CD1c-positive myeloid dendritic cell (primary cell): ENCODE data around the gene DNPEP.
A peak's percentile ranks its signal among the peaks of the same experiment; 100 is the strongest.
"Not testable (repeated sequence)": the region's sequence is repeated elsewhere in the genome, so short reads cannot be mapped to it uniquely, and the experiment has no call there.

Experiments
- DNase-seq: peaks from one replicate; pipeline ENCODE4 v3.0.0-alpha.2; 2016; ENCODE audit errors: extremely low spot score

The DNPEP gene

GRCh38 chr2:219419331-219420197 lies 31.9 kb upstream of the DNPEP start:
- DNase-seq: no peak

GRCh38 chr2:219419012-219419324 lies 31.3 kb upstream of the DNPEP start:
- no peak for DNase-seq

DNA sequence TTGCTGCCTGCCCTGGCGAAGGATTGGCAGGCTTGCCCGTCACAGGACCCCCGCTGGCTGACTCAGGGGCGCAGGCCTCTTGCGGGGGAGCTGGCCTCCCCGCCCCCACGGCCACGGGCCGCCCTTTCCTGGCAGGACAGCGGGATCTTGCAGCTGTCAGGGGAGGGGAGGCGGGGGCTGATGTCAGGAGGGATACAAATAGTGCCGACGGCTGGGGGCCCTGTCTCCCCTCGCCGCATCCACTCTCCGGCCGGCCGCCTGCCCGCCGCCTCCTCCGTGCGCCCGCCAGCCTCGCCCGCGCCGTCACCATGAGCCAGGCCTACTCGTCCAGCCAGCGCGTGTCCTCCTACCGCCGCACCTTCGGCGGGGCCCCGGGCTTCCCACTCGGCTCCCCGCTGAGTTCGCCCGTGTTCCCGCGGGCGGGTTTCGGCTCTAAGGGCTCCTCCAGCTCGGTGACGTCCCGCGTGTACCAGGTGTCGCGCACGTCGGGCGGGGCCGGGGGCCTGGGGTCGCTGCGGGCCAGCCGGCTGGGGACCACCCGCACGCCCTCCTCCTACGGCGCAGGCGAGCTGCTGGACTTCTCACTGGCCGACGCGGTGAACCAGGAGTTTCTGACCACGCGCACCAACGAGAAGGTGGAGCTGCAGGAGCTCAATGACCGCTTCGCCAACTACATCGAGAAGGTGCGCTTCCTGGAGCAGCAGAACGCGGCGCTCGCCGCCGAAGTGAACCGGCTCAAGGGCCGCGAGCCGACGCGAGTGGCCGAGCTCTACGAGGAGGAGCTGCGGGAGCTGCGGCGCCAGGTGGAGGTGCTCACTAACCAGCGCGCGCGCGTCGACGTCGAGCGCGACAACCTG lies 30.7 kb upstream of the DNPEP start, which contains the start of gene DES:
Gene DES, plus strand, starts transcription at position 223 of the 857 bp plus-strand sequence. Its CDS starts 86 bp downstream, at position 309.
- DNase-seq: no peak

GRCh38 chr2:219417374-219417773 lies 29.7 kb upstream of the DNPEP start:
- no peak for DNase-seq

DNA sequence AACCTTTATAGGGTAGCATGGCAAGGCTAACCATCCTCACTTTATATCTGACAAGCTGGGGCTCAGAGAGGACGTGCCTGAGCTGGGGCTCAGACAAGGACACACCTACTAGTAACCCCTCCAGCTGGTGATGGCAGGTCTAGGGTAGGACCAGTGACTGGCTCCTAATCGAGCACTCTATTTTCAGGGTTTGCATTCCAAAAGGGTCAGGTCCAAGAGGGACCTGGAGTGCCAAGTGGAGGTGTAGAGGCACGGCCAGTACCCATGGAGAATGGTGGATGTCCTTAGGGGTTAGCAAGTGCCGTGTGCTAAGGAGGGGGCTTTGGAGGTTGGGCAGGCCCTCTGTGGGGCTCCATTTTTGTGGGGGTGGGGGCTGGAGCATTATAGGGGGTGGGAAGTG lies 29.2 kb upstream of the DNPEP start:
- no peak for DNase-seq

DNA sequence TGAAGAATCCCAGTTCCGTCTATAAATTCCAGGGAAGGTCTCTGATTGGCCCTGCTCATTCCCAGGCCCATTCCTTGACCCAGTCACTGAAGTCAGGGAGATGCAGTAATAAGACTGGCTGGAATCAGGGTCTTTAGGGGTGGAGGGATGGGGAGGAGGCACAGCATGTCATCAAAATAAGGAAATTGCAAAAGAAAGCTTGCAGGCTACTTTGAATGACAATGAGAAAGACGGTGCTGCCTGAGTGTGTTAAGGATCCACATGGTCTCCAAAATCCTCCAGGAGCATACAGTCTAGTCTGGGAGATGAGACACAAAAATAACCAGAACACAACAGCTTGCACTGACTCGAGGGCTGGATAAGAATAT lies 28.5 kb upstream of the DNPEP start:
- DNase-seq: no peak

- DNase-seq: no peak
These were observed 28.0 kb upstream of the DNPEP start for GRCh38 chr2:219415580-219416234.

DNA sequence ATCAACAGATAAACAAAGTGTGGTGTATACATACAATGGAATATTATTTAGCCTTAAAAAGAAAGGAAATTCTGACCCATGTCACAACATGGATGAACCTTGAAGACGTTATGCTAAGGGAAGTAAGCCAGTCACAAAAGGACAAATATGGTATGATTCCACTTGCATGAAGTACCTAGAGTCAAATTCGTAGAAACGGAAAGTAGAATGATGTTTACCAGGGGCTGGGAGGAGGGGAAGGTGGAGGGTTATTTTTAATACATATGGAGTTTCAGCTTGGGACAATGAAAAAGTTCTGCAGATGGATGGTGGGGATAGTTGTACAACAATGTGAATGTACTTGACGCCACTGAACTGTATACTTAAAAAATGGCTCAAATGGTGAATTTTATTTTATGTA lies 27.1 kb upstream of the DNPEP start:
- DNase-seq: no peak

DNA sequence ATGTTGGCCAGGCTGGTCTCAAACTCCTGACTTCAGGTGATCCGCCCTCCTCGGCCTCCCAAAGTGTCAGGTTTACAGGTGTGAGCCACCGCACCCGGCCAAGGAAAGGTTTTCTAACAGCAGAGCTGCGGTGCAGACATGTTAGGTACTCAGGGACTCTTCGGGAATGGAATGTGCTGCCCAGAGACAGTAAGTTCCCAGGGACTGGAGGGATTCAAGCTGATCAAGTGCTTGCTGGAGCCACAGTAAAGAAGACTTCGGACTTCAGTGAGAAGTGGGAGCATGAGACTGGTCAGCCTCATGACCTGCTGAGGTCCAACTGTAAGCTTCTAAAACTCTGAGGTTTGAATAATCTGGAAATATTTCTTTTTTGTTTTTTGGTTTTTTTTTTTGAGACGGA lies 22.7 kb upstream of the DNPEP start:
- no peak for DNase-seq

DNA sequence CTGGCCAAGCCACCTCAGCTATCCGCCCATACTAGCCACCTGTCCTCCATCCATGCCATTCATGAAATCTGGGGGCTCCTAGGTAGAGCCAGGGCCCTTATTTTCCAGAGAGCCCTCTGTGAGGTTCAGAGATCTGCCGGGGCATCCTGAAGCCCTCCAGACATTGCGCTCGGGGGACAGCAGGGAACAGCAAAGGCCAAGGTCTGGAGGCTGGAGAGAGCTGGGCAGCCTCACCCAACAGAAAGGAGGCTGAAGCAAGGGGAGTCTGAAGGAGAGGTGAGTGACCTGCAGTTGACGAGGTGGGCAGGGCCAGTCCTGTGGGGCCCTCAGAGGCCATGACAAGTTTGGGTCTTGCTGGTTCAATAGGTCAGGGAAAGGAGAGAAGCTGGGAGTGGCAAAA lies 21.9 kb upstream of the DNPEP start:
- no peak for DNase-seq

DNA sequence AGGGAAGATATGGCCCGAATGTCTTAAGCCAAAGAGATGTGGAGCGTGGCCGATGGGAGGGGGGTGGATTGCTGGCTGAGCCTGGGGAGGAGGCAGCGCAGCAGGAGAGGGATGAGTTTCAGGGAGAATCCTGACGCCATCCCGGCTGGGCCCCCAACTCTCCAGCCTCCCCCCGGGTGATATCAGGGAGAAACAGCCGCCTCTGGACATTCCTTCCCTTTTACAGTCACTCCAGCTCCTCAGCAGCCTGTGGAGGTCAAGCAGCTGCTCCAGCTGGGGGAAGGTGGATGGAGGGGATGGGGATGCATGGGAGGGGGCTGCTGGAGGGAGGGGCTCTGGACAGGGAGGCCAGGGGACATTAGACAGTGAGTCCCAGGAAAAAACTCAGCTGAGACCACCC lies 20.9 kb upstream of the DNPEP start:
- DNase-seq: no peak

- DNase-seq: no peak
These were observed 20.5 kb upstream of the DNPEP start for GRCh38 chr2:219408204-219408603.

DNA sequence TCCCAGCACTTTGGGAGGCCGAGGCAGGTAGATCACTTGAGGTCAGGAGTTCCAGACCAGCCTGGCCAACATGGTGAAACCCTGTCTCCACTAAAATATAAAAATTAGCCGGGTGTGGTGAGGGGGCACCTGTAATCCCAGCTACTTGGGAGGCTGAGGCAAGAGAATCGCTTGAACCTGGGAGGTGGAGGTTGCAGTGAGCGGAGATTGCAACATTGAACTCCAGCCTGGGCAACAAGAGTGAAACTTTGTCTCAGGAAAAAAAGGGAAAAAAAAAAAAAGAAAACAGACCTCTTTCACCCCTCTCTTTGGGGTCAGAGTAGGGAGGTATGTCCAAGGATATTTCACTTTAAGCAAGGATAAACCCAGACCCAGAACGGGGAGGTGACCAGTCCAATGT lies 19.6 kb upstream of the DNPEP start:
- DNase-seq: not testable (repeated sequence)

GRCh38 chr2:219406861-219407230 lies 19.1 kb upstream of the DNPEP start:
- DNase-seq: no peak

DNA sequence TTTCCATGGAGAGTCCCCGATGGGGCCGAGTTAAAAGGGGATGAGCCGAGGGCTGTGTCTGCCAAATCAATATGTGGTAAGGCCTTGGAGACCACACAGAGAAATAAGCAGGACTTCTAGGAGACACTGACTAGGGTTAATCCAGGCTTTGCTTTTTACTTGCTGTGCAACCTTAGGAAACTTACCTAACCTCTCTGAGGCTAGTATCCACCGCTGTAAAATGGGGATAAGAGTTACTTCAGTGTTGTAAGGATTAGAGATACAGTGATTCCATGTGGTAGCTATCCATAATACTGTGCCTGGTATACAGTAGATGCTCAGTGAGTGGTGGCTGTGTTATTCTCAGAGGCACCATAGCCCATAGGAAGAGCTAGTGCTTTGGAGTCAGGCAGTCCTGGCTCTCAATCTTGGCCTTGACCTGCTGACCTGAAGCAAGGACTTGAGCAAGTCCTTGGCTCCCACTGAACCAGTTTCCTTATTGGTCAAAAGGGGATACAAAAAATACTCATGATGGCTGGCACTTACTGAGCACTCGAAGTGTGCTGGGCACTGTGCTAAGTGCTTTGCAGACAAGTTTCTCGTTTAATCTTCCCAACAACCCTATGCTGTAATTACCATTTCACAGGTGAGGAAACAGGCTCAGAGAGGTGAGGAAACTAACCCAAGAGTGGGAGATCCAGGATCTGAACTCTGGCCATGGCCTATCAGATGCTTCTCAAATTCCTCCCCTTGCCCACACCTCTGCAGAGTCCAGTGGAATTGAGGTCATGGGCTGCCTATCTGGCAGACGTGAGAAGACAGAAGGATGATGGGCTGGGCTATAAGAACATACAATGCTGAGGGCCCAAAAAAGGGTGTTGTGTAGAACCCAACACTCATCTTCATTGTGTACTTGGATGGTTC lies 18.5 kb upstream of the DNPEP start:
- no peak for DNase-seq

- no peak for DNase-seq
These were observed 17.7 kb upstream of the DNPEP start for GRCh38 chr2:219405451-219405850.

- DNase-seq: no peak
These were observed 17.2 kb upstream of the DNPEP start for GRCh38 chr2:219404954-219405353.

- DNase-seq: no peak
These were observed 16.7 kb upstream of the DNPEP start for GRCh38 chr2:219404291-219404910.

- no peak for DNase-seq
These were observed 16.1 kb upstream of the DNPEP start for GRCh38 chr2:219403861-219404260.

DNA sequence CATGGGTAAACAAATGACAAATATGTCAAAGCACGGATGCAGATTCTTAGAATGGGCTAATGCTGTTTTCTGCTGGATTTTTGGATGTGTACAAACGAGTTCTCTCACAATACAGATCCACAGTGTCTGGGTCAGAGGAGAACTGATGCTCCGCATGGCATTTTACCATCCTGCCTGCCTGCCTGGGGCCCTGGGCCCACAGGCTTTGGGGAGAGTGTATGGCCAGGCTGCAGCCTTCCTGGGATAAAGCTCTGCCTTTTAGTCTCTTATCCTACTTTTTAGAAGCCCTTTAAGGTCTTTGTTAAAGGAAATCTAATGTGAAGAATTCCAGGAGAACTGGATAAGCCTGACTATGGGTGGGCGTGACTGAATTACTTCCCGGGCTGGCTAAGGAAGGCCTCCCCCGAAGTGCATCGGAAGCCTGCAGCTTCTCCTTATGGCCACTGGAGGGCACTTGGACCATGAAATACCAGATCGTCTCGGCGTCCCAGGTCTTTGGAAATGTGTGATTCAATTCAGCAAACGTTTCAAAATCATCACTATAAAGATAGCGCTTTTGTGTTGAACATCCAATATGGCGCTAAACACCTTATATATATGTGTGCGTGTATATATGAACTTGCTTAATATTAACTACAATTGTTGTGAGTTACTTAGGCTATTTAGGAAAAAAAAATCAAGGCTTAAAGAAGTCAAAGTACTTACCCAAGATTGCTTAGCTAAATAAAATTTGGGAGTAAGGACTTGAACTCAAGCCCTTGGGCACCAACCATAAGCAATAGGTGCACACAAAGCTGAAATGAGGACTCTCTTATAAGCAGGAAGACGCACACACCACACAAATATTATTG lies 15.2 kb upstream of the DNPEP start:
- peak; percentile 86 for DNase-seq
